ENCODE measurements around the gene EPHA8.

GRCh38 chr1:22629886-22630285, 66.6 kb downstream of the EPHA8 start:
- TF ChIP-seq POLR2A (IDR thresholded peaks at IDR 0.05; ENCODE audit: low read depth, low read length) (no peak), CTCF (conservative IDR thresholded peaks at IDR 0.05; ENCODE audit: low read depth, low read length) (no peak)
